Naive B cell (primary cell): ENCODE data around the gene UNC80. TPM values are rescaled to one million over a fixed set of nuclear protein-coding genes. Genes with fewer than 3 reads are reported as not detected.

Experiments
- ATAC-seq, 2 donors: fragments of 150-1000 bp; cut with Tn5 transposase; 2 replicates each; pipeline ENCODE4 v1.10.0; 2021; ENCODE audit warnings: low read depth in 2 of 2, mild to moderate bottlenecking in 2 of 2, moderate library complexity in 2 of 2
- DNase-seq: peaks from one replicate; pipeline ENCODE4 v3.0.0; 2022
- H3K27ac Mint-ChIP-seq, 6 donors: one replicate each; pipeline ENCODE4 v1.8.0; 2020 to 2022; ENCODE audit warnings: mild to moderate bottlenecking in 6 of 6, mixed read lengths in 6 of 6, moderate library complexity in 5 of 6, inconsistent platforms in 2 of 6
- H3K27me3 Mint-ChIP-seq, 3 donors: one replicate each; pipeline ENCODE4 v1.8.0; 2021 to 2022; ENCODE audit warnings: mixed read lengths in 3 of 3, mild to moderate bottlenecking in 1 of 3
- H3K36me3 Mint-ChIP-seq, 2 donors: one replicate each; pipeline ENCODE4 v1.8.0; 2020 to 2022; ENCODE audit warnings: mixed read lengths in 2 of 2, inconsistent platforms in 1 of 2, mild to moderate bottlenecking in 1 of 2
- H3K4me1 Mint-ChIP-seq, 3 donors: one replicate each; pipeline ENCODE4 v1.8.0; 2020 to 2022; ENCODE audit warnings: mixed read lengths in 3 of 3, inconsistent platforms in 1 of 3, mild to moderate bottlenecking in 1 of 3, moderate library complexity in 1 of 3
- H3K4me3 Mint-ChIP-seq, 8 donors: one replicate each; pipeline ENCODE4 v1.8.0; 2020 to 2022; ENCODE audit warnings: mild to moderate bottlenecking in 8 of 8, mixed read lengths in 8 of 8, moderate library complexity in 8 of 8, inconsistent platforms in 2 of 8
- H3K9me3 Mint-ChIP-seq, 7 donors: one replicate each; pipeline ENCODE4 v1.8.0; 2020 to 2022; ENCODE audit warnings: mixed read lengths in 7 of 7, mild to moderate bottlenecking in 5 of 7, inconsistent platforms in 2 of 7, moderate library complexity in 1 of 7
- polyA plus RNA-seq, 6 donors: library from polyadenylated mRNA; unstranded; fragments of 300-500 nt; fragmentation: Illumina TruSeq; gene quantifications; one replicate each; pipeline ENCODE4 v1.2.3, GENCODE V29; 2021; ENCODE audit warnings: low read depth in 6 of 6

Gene UNC80
- polyA plus RNA-seq, 6 donors from 2014 or later, result not detected

DNA sequence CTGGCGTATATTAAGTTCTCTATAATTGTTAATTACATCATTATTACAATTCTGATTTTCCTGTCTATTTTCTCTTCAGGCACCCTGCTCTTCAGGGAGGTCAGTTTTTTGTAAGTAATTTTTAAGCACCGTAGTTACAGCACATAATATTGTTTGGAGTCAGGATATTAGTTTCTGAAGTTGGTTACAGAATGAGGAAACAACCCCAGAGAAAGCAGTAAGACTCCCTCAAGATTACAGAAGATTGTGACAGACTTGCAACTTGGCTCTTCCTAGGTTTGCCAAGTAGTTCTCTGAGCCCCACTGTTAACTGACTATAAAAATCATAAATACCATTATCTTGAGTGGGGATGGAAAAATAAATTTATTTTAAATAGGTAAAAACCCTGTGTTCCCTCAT lies 231.7 kb downstream of the UNC80 start:
- Mint-ChIP-seq H3K4me3 (peak overlapping the region; percentile 89 to 99 (median 96)), H3K4me1 (peaks cover 34 to 50% (median 44%) of the 10 kb centered on the region in 3 donors)

DNA sequence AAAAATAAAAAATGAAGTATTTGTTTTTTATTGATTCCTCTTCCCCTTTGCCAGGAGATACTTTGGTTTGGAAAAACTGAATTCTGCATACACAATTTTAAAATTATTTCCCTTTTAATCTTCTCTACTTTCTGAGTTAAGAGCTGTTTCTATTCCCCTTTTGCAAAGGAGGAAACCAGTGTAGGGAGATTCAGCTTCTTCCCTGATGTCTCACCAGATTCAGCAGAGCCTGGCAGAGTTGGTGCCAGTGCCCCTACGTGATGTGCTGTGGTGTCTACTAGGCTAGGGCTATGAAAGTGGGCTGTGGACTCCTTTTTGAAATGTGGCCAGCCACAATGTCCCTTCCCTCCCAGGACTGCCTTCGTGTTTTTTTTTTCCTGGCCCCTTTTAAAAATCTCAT lies 233.2 kb downstream of the UNC80 start:
- Mint-ChIP-seq H3K4me3 (peak overlapping the region in 6 of 8 donors; percentile 3 to 97 (median 68)), H3K9me3 (no peaks in the 10 kb centered on the region), H3K27ac (peak overlapping the region in 4 of 6 donors; percentile 25 to 73 (median 50)), H3K4me1 (peaks cover 36 to 52% (median 44%) of the 10 kb centered on the region in 3 donors), H3K27me3 (peaks cover under 1 to 4% (median 1%) of the 10 kb centered on the region in 3 donors), H3K36me3 (peaks cover 0 to 3% of the 10 kb centered on the region in 2 donors)
- ATAC-seq, result no peak
- no peak for DNase-seq

More for the DNA sequence above, 231.7 kb downstream of the UNC80 start:
- no peak for ATAC-seq
- Mint-ChIP-seq H3K36me3 (no peaks in the 10 kb centered on the region), H3K27ac (peak overlapping the region in 5 of 6 donors; percentile 12 to 96 (median 89)), H3K27me3 (peaks cover 4 to 9% (median 8%) of the 10 kb centered on the region in 3 donors), H3K9me3 (no peaks in the 10 kb centered on the region)
- DNase-seq, result no peak

DNA sequence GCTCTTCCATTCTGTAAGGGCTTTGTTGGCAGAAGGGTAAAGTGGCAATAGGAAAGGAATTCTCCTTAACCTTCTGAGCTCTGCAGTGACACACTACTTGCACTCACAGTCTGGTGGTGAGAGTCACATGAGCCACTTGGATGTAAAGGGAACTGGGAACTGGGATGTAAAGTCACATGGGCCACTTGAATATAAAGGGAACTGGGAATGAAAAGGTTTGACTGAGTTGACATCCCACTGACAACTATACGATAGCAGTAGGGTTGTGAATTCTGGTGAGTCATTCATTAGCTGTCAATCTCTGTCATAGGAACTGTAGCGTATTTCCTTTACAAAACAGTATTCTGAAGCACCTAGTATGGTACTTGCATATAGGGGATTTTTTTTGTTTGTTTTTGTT lies 236.3 kb downstream of the UNC80 start:
- H3K4me3 Mint-ChIP-seq, result peak overlapping the region in 1 of 8 donors; percentile 53
- H3K9me3 Mint-ChIP-seq, result no peaks in the 10 kb centered on the region
- H3K4me1 Mint-ChIP-seq, result peaks cover 31 to 43% (median 35%) of the 10 kb centered on the region in 3 donors

DNA sequence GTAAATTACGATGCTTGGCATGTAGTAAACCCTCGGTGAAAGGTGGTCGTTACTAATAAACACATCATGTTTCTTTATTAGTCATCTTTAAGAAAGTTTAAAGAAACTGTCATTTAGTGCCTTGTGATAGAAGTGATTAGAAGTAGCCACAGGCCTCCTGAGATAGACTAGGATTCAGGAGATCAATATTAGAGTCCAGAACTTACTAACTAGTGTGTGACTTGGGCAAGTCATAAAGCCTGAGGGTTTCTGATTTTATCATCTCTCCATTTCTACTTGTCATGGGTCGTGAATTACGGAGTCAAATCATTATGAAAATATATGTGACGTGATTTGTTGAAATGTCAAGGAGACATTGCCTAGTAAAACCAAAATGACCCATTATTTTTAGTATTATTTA lies 237.5 kb downstream of the UNC80 start:
- Mint-ChIP-seq H3K27ac (no peak overlapping the region), H3K4me1 (peaks cover 31 to 34% (median 33%) of the 10 kb centered on the region in 3 donors), H3K4me3 (no peak overlapping the region), H3K9me3 (no peaks in the 10 kb centered on the region), H3K27me3 (no peaks in the 10 kb centered on the region), H3K36me3 (peaks cover 0 to 6% of the 10 kb centered on the region in 2 donors)
- DNase-seq (no peak), ATAC-seq (no peak)

More for the DNA sequence above, 236.3 kb downstream of the UNC80 start:
- no peak for DNase-seq
- H3K36me3 Mint-ChIP-seq, result peaks cover 0 to 6% of the 10 kb centered on the region in 2 donors
- no peak for ATAC-seq
- no peaks in the 10 kb centered on the region for H3K27me3 Mint-ChIP-seq
- H3K27ac Mint-ChIP-seq, result peak overlapping the region in 3 of 6 donors; percentile 8 to 61 (median 46)

DNA sequence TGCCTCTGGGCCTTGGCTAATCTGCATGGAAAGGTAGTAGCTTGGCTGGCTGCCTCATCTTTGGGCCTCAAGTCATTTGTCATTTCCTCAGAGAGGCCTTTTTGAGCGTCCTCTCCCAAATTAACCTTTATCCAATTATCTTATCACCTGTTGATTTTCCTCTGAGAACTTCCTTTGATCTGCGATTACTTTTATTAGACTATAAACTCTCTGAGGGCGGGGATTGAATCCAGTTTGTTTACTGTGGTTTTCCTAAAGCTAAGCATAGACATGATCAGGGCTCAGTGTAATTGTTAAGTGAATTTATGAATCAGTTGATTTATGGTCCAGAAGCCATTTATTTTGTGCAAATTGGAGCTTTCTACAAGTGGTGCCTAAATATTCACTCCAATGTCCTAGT lies 238.3 kb downstream of the UNC80 start:
- H3K27ac Mint-ChIP-seq, result no peak overlapping the region
- ATAC-seq (no peak), DNase-seq (no peak)
- H3K36me3 Mint-ChIP-seq, result peaks cover 4 to 8% of the 10 kb centered on the region in 2 donors
- H3K4me1 Mint-ChIP-seq, result peaks cover 25 to 31% (median 27%) of the 10 kb centered on the region in 3 donors
- no peaks in the 10 kb centered on the region for H3K27me3 Mint-ChIP-seq
- H3K4me3 Mint-ChIP-seq, result no peak overlapping the region
- H3K9me3 Mint-ChIP-seq, result no peaks in the 10 kb centered on the region

DNA sequence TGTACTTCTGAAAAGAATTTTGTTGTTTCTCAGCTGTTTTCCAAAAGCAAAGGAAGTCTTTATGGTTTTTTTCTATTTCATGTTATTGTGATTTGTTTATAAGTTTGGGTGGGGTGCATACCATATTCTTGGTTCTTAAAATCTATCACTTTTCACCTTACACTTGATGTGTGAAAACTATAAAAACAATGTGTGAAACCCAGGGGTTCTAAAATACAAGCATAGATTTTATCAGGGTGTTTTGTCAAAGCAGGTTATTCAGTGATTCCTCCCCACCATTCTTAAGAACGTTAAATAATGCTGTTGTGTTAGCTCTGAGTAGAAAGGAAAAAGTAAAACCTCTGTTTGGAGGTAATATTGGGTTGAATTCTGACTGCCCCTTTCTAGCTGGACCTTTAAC lies 248.5 kb downstream of the UNC80 start:
- Mint-ChIP-seq H3K27me3 (no peaks in the 10 kb centered on the region), H3K36me3 (peaks cover 1 to 19% of the 10 kb centered on the region in 2 donors), H3K27ac (peak overlapping the region in 1 of 6 donors; percentile 49), H3K4me3 (no peak overlapping the region), H3K9me3 (no peaks in the 10 kb centered on the region), H3K4me1 (peaks cover 0 to 2% (median 0%) of the 10 kb centered on the region in 3 donors)
- no peak for DNase-seq
- no peak for ATAC-seq

DNA sequence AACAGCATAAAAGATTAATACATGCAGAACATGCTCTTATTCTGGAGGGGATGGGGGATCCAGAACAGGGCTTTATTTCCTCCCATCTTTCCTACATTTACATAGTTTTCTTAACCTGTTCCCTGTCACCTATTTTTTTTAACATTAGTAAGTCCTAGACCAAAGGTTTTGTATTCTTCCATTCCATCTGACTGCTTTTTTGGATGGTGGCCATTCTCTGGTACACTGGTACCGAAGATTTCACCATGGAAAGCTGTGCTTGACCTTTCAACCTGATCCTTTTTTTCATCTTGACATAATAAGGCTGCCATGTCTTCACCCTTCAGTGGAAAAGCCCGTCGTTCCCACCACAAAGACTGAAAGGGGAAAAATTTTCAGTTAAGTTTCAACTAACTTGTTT lies 251.2 kb downstream of the UNC80 start:
- peaks cover 0 to 26% of the 10 kb centered on the region in 2 donors for H3K36me3 Mint-ChIP-seq
- no peaks in the 10 kb centered on the region for H3K9me3 Mint-ChIP-seq
- H3K27me3 Mint-ChIP-seq, result no peaks in the 10 kb centered on the region
- DNase-seq (no peak), ATAC-seq (no peak)
- no peaks in the 10 kb centered on the region for H3K4me1 Mint-ChIP-seq
- no peak overlapping the region for H3K4me3 Mint-ChIP-seq
- H3K27ac Mint-ChIP-seq, result peak overlapping the region in 1 of 6 donors; percentile 32

DNA sequence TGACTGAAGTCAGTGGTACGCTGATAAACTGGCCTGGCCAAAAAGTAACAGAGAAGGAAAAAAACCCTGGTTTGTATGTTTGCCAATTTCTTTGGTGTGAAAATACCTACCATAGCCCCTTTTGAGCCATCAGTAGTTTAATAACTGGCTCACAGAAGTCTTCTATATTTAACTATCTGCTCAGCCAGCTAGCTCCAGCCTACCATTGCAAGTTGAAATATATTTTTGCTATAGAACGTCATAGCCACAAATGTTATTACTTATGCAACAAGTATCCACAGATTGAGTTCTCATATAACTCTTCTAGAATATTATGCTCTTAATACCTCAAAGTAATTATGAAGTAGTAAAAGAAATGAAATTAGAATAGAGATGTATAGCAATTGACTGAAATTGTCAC lies 256.0 kb downstream of the UNC80 start:
- Mint-ChIP-seq H3K4me3 (no peak overlapping the region), H3K27ac (no peak overlapping the region), H3K27me3 (no peaks in the 10 kb centered on the region), H3K4me1 (no peaks in the 10 kb centered on the region), H3K36me3 (peaks cover 0 to 17% of the 10 kb centered on the region in 2 donors), H3K9me3 (no peaks in the 10 kb centered on the region)
- DNase-seq (no peak), ATAC-seq (no peak)

DNA sequence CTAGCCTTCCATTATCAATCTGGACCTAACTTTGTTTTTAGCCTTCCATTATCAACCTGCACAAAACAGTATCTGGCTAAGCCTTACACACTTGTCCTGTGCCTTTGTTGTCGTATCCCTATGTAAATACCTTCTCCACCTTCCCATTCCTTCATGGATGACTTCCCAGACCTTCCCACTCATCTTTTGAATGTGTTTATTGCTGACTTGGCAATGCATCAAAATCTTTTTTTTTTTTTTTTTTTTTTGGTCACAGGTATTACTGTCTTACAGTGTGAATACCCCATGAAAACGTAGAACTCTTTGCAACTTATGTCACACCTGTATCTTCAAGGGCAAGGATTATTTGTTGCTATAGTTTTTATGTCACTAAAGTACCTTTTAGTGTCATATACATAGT lies 256.5 kb downstream of the UNC80 start:
- Mint-ChIP-seq H3K4me1 (no peaks in the 10 kb centered on the region), H3K27me3 (no peaks in the 10 kb centered on the region), H3K4me3 (no peak overlapping the region), H3K9me3 (no peaks in the 10 kb centered on the region), H3K27ac (peak overlapping the region in 2 of 6 donors; percentile 30 to 85), H3K36me3 (peaks cover 0 to 16% of the 10 kb centered on the region in 2 donors)
- DNase-seq, result no peak
- no peak for ATAC-seq

DNA sequence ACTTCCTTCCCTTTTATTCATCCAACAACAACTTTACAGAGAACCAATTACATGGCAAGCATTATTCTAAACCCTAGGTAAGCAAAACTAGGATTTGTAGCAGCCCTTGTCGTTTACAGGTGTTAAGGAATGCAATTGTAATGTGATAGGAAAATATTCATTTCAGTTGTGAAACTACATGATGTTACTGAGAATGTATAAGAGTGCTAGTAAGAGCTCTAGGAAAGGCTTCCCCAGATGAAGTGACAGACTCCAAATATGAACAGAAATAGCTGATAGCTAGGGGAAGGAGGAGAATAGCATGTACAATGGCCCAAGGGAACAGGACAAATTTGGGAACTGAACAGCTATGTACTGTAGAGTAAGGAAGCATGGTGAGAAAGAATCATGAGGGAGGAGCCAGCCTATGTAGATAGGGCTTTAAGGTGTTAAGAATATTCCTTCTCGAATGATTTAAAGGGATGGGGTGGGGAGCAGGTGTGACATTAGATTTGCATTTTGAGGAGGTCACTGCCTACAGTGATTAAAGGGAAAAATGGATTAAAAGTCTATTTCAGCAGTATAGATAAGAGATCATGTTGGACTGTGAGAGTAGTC lies 262.6 kb downstream of the UNC80 start:
- ATAC-seq (no peak), DNase-seq (no peak)
- H3K36me3 Mint-ChIP-seq, result peaks cover 0 to 9% of the 10 kb centered on the region in 2 donors
- peak overlapping the region in 2 of 6 donors; percentile 9 to 18 for H3K27ac Mint-ChIP-seq
- H3K4me3 Mint-ChIP-seq, result no peak overlapping the region
- H3K4me1 Mint-ChIP-seq, result peaks cover 0 to 7% (median 0%) of the 10 kb centered on the region in 3 donors
- H3K27me3 Mint-ChIP-seq, result no peaks in the 10 kb centered on the region
- peaks cover 0 to 2% (median 0%) of the 10 kb centered on the region in 7 donors for H3K9me3 Mint-ChIP-seq

DNA sequence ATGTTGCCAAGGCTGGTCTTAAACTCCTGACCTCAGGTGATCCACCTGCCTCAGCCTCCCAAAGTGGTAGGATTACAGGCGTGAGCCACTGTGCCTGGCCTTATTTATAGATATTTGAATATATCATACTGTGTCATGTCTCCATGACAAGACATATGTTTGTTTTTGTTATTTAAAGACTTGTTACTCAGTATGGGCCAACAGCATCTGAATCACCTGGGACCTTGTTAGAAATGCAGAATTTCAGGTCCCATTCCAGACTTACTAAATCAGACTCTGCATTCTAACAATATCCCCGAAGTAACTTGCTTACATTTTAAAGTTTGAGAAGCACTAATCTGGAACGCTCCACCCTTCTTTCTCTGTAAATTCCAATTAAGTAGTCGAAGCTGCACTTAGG lies 264.0 kb downstream of the UNC80 start:
- H3K9me3 Mint-ChIP-seq, result peaks cover 0 to 2% (median 0%) of the 10 kb centered on the region in 7 donors
- H3K27me3 Mint-ChIP-seq, result no peaks in the 10 kb centered on the region
- H3K27ac Mint-ChIP-seq, result no peak overlapping the region

DNA sequence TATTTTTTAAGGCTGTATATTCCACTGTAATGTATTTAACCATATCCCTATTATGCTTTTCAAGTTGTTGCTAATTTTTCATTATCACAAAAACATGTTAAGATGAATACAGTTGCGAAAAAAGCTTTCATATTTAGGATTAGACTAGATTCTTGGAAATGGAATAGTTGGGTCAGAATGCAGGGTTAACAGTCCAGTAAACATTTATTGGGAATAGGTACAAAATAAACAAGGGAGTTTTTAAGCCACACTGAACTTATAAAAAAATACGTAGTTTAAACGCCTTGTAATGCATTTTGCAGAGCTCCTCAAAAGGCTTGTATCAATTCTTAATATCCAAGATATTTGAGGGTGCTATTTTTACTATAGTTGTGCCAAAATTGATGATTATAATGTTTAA lies 266.4 kb downstream of the UNC80 start:
- H3K27me3 Mint-ChIP-seq, result no peaks in the 10 kb centered on the region
- ATAC-seq (no peak), DNase-seq (no peak)
- peaks cover 0 to 2% (median 0%) of the 10 kb centered on the region in 7 donors for H3K9me3 Mint-ChIP-seq
- peaks cover 0 to 5% of the 10 kb centered on the region in 2 donors for H3K36me3 Mint-ChIP-seq
- no peak overlapping the region for H3K27ac Mint-ChIP-seq
- H3K4me3 Mint-ChIP-seq, result no peak overlapping the region
- peaks cover 0 to 7% (median 0%) of the 10 kb centered on the region in 3 donors for H3K4me1 Mint-ChIP-seq

More for the DNA sequence above, 264.0 kb downstream of the UNC80 start:
- no peak overlapping the region for H3K4me3 Mint-ChIP-seq
- ATAC-seq (no peak), DNase-seq (no peak)
- peaks cover 0 to 9% of the 10 kb centered on the region in 2 donors for H3K36me3 Mint-ChIP-seq
- peaks cover 0 to 7% (median 0%) of the 10 kb centered on the region in 3 donors for H3K4me1 Mint-ChIP-seq

DNA sequence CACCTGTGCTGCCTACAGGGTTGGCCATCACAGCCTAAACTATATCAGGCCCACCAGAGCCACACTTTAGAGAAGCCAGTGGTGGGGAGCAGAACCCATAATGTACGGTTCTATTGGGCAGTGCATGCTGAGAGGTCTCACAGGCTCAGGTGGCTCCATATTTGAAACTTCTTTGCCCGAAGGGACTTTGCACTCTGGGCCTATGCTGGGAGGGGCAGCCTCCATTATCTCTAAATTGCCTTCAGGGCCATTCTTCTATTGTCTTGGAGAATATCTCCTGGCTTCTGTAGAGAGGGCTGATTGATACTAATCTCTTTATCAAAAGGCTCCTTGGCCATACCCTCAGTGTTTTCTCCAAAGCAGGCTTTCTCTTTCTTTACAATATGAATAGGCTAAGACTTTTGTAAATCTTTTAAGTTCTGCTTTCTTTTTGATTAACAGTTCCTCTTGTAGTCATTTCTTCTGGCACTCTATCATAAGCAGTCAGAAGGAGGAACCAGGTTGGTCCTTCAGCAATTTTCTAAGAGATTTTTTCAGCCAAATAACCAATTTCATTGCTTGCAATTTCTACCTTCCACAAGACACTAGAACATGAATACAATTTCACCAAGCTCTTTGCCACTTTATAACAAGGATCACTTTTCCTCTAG lies 275.3 kb downstream of the UNC80 start:
- peaks cover 0 to 15% (median 4%) of the 10 kb centered on the region in 7 donors for H3K9me3 Mint-ChIP-seq
- no peaks in the 10 kb centered on the region for H3K4me1 Mint-ChIP-seq
- no peak overlapping the region for H3K4me3 Mint-ChIP-seq
- peak overlapping the region in 1 of 6 donors; percentile 60 for H3K27ac Mint-ChIP-seq
- H3K36me3 Mint-ChIP-seq, result peaks cover 0 to 16% of the 10 kb centered on the region in 2 donors
- ATAC-seq (no peak), DNase-seq (no peak)
- no peaks in the 10 kb centered on the region for H3K27me3 Mint-ChIP-seq
